SK-N-SH (cell line): ENCODE measurements around the gene ZFYVE26. TPM values are rescaled to one million over a fixed set of nuclear protein-coding genes. Genes with fewer than 3 reads are reported as not detected.

Experiments used
- CTCF ChIA-PET: fragments of 300-600, 350-600 bp; formaldehyde crosslinking; extraction: SDS; loops from one replicate; lab custom pipeline; 2021; lab: Yijun Ruan, JAX
- POLR2A ChIA-PET: fragments of 350-600 bp; sonication (Branson Sonifier 250); formaldehyde crosslinking; extraction: SDS; loops from one replicate; lab custom pipeline; 2020; ENCODE audit warnings: antibody characterized with exemption, inconsistent platforms; lab: Yijun Ruan, JAX
- DNase-seq: peaks from one replicate; pipeline ENCODE4 v3.0.0; 2012
- H2AFZ ChIP-seq: fragments of 200-600 bp; sonication (generic); 2 replicates; pipeline ENCODE4 v1.8.1; 2016; ENCODE audit warnings: antibody characterized with exemption, mild to moderate bottlenecking, low read depth
- H3F3A ChIP-seq: fragments of 200-600 bp; sonication (generic); replicated peaks from 2 replicates; pipeline ENCODE3; 2016; ENCODE audit warnings: antibody characterized with exemption, mild to moderate bottlenecking; ENCODE audit not compliant: insufficient read depth
- H3K27ac ChIP-seq, 2 experiments: fragments of 200-500 bp in 1 of 2; fragments of 200-600 bp in 1 of 2; sonication (Bioruptor generic) in 1 of 2; sonication (generic), shearing (Covaris generic) in 1 of 2; 2 replicates each; pipeline versions ENCODE4 v1.5.1 to v1.6.1; 2014 to 2016; ENCODE audit warnings: low read depth in 2 of 2, inconsistent platforms in 1 of 2, low read length in 1 of 2, mild to moderate bottlenecking in 1 of 2, mixed read lengths in 1 of 2
- H3K27me3 ChIP-seq: fragments of 200-600 bp; sonication (generic), shearing (Covaris generic); 2 replicates; pipeline ENCODE4 v1.6.1; 2016; ENCODE audit warnings: mixed run types; ENCODE audit not compliant: insufficient read depth
- H3K36me3 ChIP-seq, 2 experiments: fragments of 200-500 bp in 1 of 2; fragments of 200-600 bp in 1 of 2; sonication (Bioruptor generic) in 1 of 2; sonication (generic) in 1 of 2; replicated peaks in 1 of 2; 2 replicates each; pipeline versions ENCODE3 to v1.5.1; 2014 to 2016; ENCODE audit warnings: low read length in 1 of 2, mild to moderate bottlenecking in 1 of 2; ENCODE audit not compliant: insufficient read depth in 2 of 2, control insufficient read depth in 1 of 2
- H3K4me1 ChIP-seq, 2 experiments: fragments of 200-500 bp in 1 of 2; fragments of 200-600 bp in 1 of 2; sonication (Bioruptor generic) in 1 of 2; sonication (generic), shearing (Covaris generic) in 1 of 2; 2 replicates each; pipeline versions ENCODE4 v1.5.1 to v1.6.1; 2014 to 2016; ENCODE audit warnings: low read depth in 1 of 2, low read length in 1 of 2, mixed run types in 1 of 2; ENCODE audit not compliant: insufficient read depth in 2 of 2, control insufficient read depth in 1 of 2
- H3K4me2 ChIP-seq: fragments of 200-600 bp; sonication (generic), shearing (Covaris generic); 2 replicates; pipeline ENCODE4 v1.6.1; 2017; ENCODE audit warnings: mixed run types
- H3K4me3 ChIP-seq, 2 experiments: fragments of 200-500 bp in 1 of 2; fragments of 200-600 bp in 1 of 2; sonication (Bioruptor generic) in 1 of 2; sonication (generic), shearing (Covaris generic) in 1 of 2; 2 replicates each; pipeline versions ENCODE4 v1.5.1 to v1.8.1; 2014 to 2016; ENCODE audit warnings: low read depth in 2 of 2, inconsistent platforms in 1 of 2, low read length in 1 of 2, mild to moderate bottlenecking in 1 of 2, mixed read lengths in 1 of 2, moderate library complexity in 1 of 2
- H3K79me2 ChIP-seq: fragments of 200-600 bp; sonication (generic); 2 replicates; pipeline ENCODE4 v1.8.1; 2017; ENCODE audit warnings: mild to moderate bottlenecking; ENCODE audit not compliant: insufficient read depth
- H3K9ac ChIP-seq: fragments of 200-600 bp; sonication (generic); 2 replicates; pipeline ENCODE4 v1.6.1; 2017; ENCODE audit warnings: mixed run types
- H3K9me2 ChIP-seq: fragments of 200-600 bp; sonication (generic); 2 replicates; pipeline ENCODE4 v1.6.1; 2017; ENCODE audit warnings: mixed run types
- H3K9me3 ChIP-seq: fragments of 200-600 bp; sonication (generic); 2 replicates; pipeline ENCODE4 v1.6.1; 2017; ENCODE audit warnings: mixed run types, mild to moderate bottlenecking, moderate library complexity
- H4K20me1 ChIP-seq: fragments of 200-600 bp; sonication (generic); 2 replicates; pipeline ENCODE4 v1.6.1; 2017; ENCODE audit warnings: mild to moderate bottlenecking, mixed run types; ENCODE audit not compliant: insufficient read depth
- EP300 ChIP-seq, 2 experiments: IDR thresholded peaks; 2 replicates each; pipeline versions ENCODE4 v1.4.0 to v1.6.1; 2012; ENCODE audit warnings: borderline replicate concordance in 1 of 2, low read depth in 1 of 2, low read length in 1 of 2
- FOSL2 ChIP-seq: IDR thresholded peaks from 2 replicates; pipeline ENCODE4 v1.4.0; 2012; ENCODE audit warnings: low read depth, mild to moderate bottlenecking, moderate library complexity, borderline replicate concordance
- FOXM1 ChIP-seq: IDR thresholded peaks from 2 replicates; pipeline ENCODE4 v1.4.0; 2012; ENCODE audit warnings: low read depth, mild to moderate bottlenecking
- GATA2 ChIP-seq: sonication (generic); formaldehyde crosslinking; IDR thresholded peaks from 2 replicates; pipeline ENCODE4 v1.5.0; 2020; ENCODE audit warnings: mild to moderate bottlenecking, missing genetic modification reagents
- IRF3 ChIP-seq: fragments of 150-350 bp; IDR thresholded peaks from 2 replicates; pipeline ENCODE4 v1.6.1; 2016; ENCODE audit warnings: mild to moderate bottlenecking, low read depth, low read length
- MXI1 ChIP-seq: IDR thresholded peaks from 2 replicates; pipeline ENCODE4 v1.6.1; 2012; ENCODE audit warnings: mild to moderate bottlenecking, low read depth, low read length, improper control_type of control experiment
- NRF1 ChIP-seq: IDR thresholded peaks from 2 replicates; pipeline ENCODE4 v1.6.1; 2012; ENCODE audit warnings: low read depth, mild to moderate bottlenecking, low read length
- PBX3 ChIP-seq: IDR thresholded peaks from 2 replicates; pipeline ENCODE4; 2012
- RAD21 ChIP-seq: IDR thresholded peaks from 2 replicates; pipeline ENCODE4 v1.6.1; 2012; ENCODE audit warnings: mild to moderate bottlenecking, low read length
- RFX5 ChIP-seq: IDR thresholded peaks from 2 replicates; pipeline ENCODE4 v1.6.1; 2012; ENCODE audit warnings: mild to moderate bottlenecking, improper control_type of control experiment, low read length
- RXRA ChIP-seq: IDR thresholded peaks from 2 replicates; pipeline ENCODE4 v1.4.0; 2012; ENCODE audit warnings: low read depth, mild to moderate bottlenecking, borderline replicate concordance
- SMC3 ChIP-seq: IDR thresholded peaks from 2 replicates; pipeline ENCODE4 v1.6.1; 2012; ENCODE audit warnings: low read depth, low read length, improper control_type of control experiment
- TEAD4 ChIP-seq: IDR thresholded peaks from 2 replicates; pipeline ENCODE4 v1.4.0; 2012; ENCODE audit warnings: mild to moderate bottlenecking, borderline replicate concordance; ENCODE audit not compliant: insufficient read depth
- YY1 ChIP-seq: IDR thresholded peaks from 2 replicates; pipeline ENCODE4 v1.4.0; 2012; ENCODE audit warnings: low read depth, mild to moderate bottlenecking
- ZBTB33 ChIP-seq: IDR thresholded peaks from 2 replicates; pipeline ENCODE4 v1.4.0; 2012; ENCODE audit warnings: low read depth, borderline replicate concordance
- WGBS: methylation state at CpG from one replicate; pipeline ENCODE4 v1.1.6; 2017; ENCODE audit warnings: low lambda C conversion rate; 5-methylcytosine and 5-hydroxymethylcytosine counted together
- polyA plus RNA-seq, 3 experiments: library from polyadenylated mRNA; depleted of rRNA; stranded (reverse); fragments of >200 nt; gene quantifications; 2 replicates each; pipeline ENCODE4 v1.2.3, GENCODE V29; 2012

Gene ZFYVE26
- polyA plus RNA-seq, 1 of the 3 experiments (the other 2 are of a cell fraction), result 5.6 TPM

- H3K36me3 ChIP-seq, result peaks cover 57 to 87% of the 10 kb centered on the region in 2 experiments
Observed at GRCh38 chr14:67765192-67765834, 51.1 kb downstream of the ZFYVE26 start.

More at GRCh38 chr14:67765192-67765834, 51.1 kb downstream of the ZFYVE26 start:
- WGBS, result 81% methylated on average over 5 of the region's 5 CpGs
- H3K9me2 ChIP-seq, result no peaks in the 10 kb centered on the region
- H3K4me2 ChIP-seq, result no peak overlapping the region
- H3K9me3 ChIP-seq, result no peaks in the 10 kb centered on the region
- H2AFZ ChIP-seq, result no peak overlapping the region
- TF ChIP-seq YY1 (no peak), ZBTB33 (no peak), MXI1 (no peak), EP300 (IDR thresholded peaks at IDR 0.05; ENCODE audit: borderline replicate concordance in 1 of 2, low read depth in 1 of 2, low read length in 1 of 2) (no peak), PBX3 (no peak), SMC3 (no peak), RFX5 (no peak), TEAD4 (no peak), NRF1 (no peak), RAD21 (no peak), IRF3 (no peak), FOSL2 (no peak), GATA2 (no peak), RXRA (no peak), FOXM1 (no peak)
- H4K20me1 ChIP-seq, result no peaks in the 10 kb centered on the region
- POLR2A ChIA-PET, result no interaction called here
- no peaks in the 10 kb centered on the region for H3K4me1 ChIP-seq
- CTCF ChIA-PET, result no interaction called here
- no peaks in the 10 kb centered on the region for H3K27me3 ChIP-seq
- no peak overlapping the region for H3K9ac ChIP-seq
- DNase-seq, result no peak
- H3K4me3 ChIP-seq, result no peak overlapping the region
- H3F3A ChIP-seq, result no peaks in the 10 kb centered on the region
- H3K79me2 ChIP-seq, result no peaks in the 10 kb centered on the region
- H3K27ac ChIP-seq, result no peak overlapping the region
